ENCODE measurements around the gene ZNF426. TPM values are rescaled to one million over a fixed set of nuclear protein-coding genes. Genes with fewer than 3 reads are reported as not detected.

Gene ZNF426
- total and polyA plus RNA-seq, 5 donors from 2014 or later: 8.9 to 14.8 (median 11.8) TPM

DNA sequence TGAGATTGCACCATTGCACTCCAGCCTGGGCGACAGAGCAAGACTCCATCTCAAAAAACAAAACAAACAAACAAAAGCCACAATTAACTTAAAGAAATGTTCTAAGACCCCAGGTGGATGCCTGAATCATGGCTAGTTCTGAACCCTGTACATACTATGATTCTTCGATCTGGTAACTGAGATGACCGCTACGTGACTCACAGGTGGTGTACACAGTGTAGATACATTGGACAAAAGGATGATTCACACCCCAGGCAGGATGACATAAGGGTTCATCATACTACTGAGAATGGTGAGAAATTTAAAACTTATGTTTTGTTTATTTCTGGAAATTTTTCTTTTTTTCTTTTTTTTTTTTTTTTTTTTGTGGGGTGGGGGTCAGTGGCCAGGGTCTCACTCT is 6.5 kb downstream of the ZNF426 start:
- no peak overlapping the region for H3K4me3 Mint-ChIP-seq
- Histone ChIP-seq H3K4me1 (ENCODE audit: control insufficient read depth, insufficient read depth, low read length, poor library complexity, severe bottlenecking) (no peaks in the 10 kb centered on the region), H3K9me3 (ENCODE audit: control insufficient read depth in 2 of 2, low read length in 2 of 2) (peaks cover 57 to 91% of the 10 kb centered on the region in 2 experiments), H3K27ac (ENCODE audit: insufficient read depth, low read length, poor library complexity, severe bottlenecking) (no peak overlapping the region), H3K4me3 (ENCODE audit: low read depth, low read length) (no peak overlapping the region), H3K36me3 (ENCODE audit: control insufficient read depth, insufficient read depth, low read length) (peaks cover 81% of the 10 kb centered on the region), H3K27me3 (ENCODE audit: control insufficient read depth, insufficient read depth, low read length) (no peaks in the 10 kb centered on the region)
- no peaks in the 10 kb centered on the region for H3K27me3 Mint-ChIP-seq
- no peak for ATAC-seq (ENCODE audit: low read depth in 2 of 2)
- no peak for DNase-seq
- H3K36me3 Mint-ChIP-seq: peaks cover 80% of the 10 kb centered on the region
- H3K9me3 Mint-ChIP-seq: peaks cover 0 to 79% (median 27%) of the 10 kb centered on the region in 7 donors
- H3K27ac Mint-ChIP-seq: no peak overlapping the region
- H3K4me1 Mint-ChIP-seq: peaks cover 0 to 13% (median 0%) of the 10 kb centered on the region in 4 donors

- Histone ChIP-seq H3K4me1 (ENCODE audit: control insufficient read depth, insufficient read depth, low read length, poor library complexity, severe bottlenecking) (no peaks in the 10 kb centered on the region), H3K9me3 (ENCODE audit: control insufficient read depth in 2 of 2, low read length in 2 of 2) (peaks cover 76 to 92% of the 10 kb centered on the region in 2 experiments), H3K27ac (ENCODE audit: insufficient read depth, low read length, poor library complexity, severe bottlenecking) (no peak overlapping the region), H3K4me3 (ENCODE audit: low read depth, low read length) (peak overlapping the region; percentile 5), H3K36me3 (ENCODE audit: control insufficient read depth, insufficient read depth, low read length) (peaks cover 56% of the 10 kb centered on the region), H3K27me3 (ENCODE audit: control insufficient read depth, insufficient read depth, low read length) (no peaks in the 10 kb centered on the region)
- Mint-ChIP-seq H3K4me1 (no peaks in the 10 kb centered on the region), H3K4me3 (no peak overlapping the region), H3K27me3 (no peaks in the 10 kb centered on the region), H3K27ac (no peak overlapping the region), H3K9me3 (peaks cover 0 to 85% (median 38%) of the 10 kb centered on the region in 7 donors), H3K36me3 (peaks cover 70% of the 10 kb centered on the region)
- ATAC-seq (ENCODE audit: low read depth in 2 of 2): no peak
- DNase-seq: peak in 1 of 3 donors; percentile 7
Observed at GRCh38 chr19:9528757-9529336, 9.6 kb downstream of the ZNF426 start.

- peaks cover 36% of the 10 kb centered on the region for H3K36me3 Mint-ChIP-seq
- Histone ChIP-seq H3K4me3 (ENCODE audit: low read depth, low read length) (no peak overlapping the region), H3K27me3 (ENCODE audit: control insufficient read depth, insufficient read depth, low read length) (no peaks in the 10 kb centered on the region), H3K27ac (ENCODE audit: insufficient read depth, low read length, poor library complexity, severe bottlenecking) (no peak overlapping the region), H3K4me1 (ENCODE audit: control insufficient read depth, insufficient read depth, low read length, poor library complexity, severe bottlenecking) (no peaks in the 10 kb centered on the region), H3K36me3 (ENCODE audit: control insufficient read depth, insufficient read depth, low read length) (peaks cover 9% of the 10 kb centered on the region), H3K9me3 (ENCODE audit: control insufficient read depth in 2 of 2, low read length in 2 of 2) (peaks cover 72 to 93% of the 10 kb centered on the region in 2 experiments)
- no peak overlapping the region for H3K4me3 Mint-ChIP-seq
- no peak for ATAC-seq (ENCODE audit: low read depth in 2 of 2)
- peaks cover 0 to 78% (median 32%) of the 10 kb centered on the region in 7 donors for H3K9me3 Mint-ChIP-seq
- no peaks in the 10 kb centered on the region for H3K4me1 Mint-ChIP-seq
- DNase-seq: no peak
- no peaks in the 10 kb centered on the region for H3K27me3 Mint-ChIP-seq
- no peak overlapping the region for H3K27ac Mint-ChIP-seq
Observed at GRCh38 chr19:9523885-9524474, 14.5 kb downstream of the ZNF426 start.

GRCh38 chr19:9507285-9507684 is 31.2 kb downstream of the ZNF426 start:
- Mint-ChIP-seq H3K36me3 (no peaks in the 10 kb centered on the region), H3K27me3 (peaks cover 2% of the 10 kb centered on the region), H3K27ac (no peak overlapping the region), H3K4me3 (no peak overlapping the region), H3K4me1 (no peaks in the 10 kb centered on the region), H3K9me3 (peaks cover 5 to 67% (median 20%) of the 10 kb centered on the region in 7 donors)
- H3K4me1 ChIP-seq (ENCODE audit: control insufficient read depth, insufficient read depth, low read length, poor library complexity, severe bottlenecking): no peaks in the 10 kb centered on the region
- ATAC-seq (ENCODE audit: low read depth in 2 of 2) (no peak), DNase-seq (no peak)
- no peaks in the 10 kb centered on the region for H3K27me3 ChIP-seq (ENCODE audit: control insufficient read depth, insufficient read depth, low read length)
- no peak overlapping the region for H3K4me3 ChIP-seq (ENCODE audit: low read depth, low read length)
- no peaks in the 10 kb centered on the region for H3K36me3 ChIP-seq (ENCODE audit: control insufficient read depth, insufficient read depth, low read length)
- no peak overlapping the region for H3K27ac ChIP-seq (ENCODE audit: insufficient read depth, low read length, poor library complexity, severe bottlenecking)
- peaks cover 22 to 40% of the 10 kb centered on the region in 2 experiments for H3K9me3 ChIP-seq (ENCODE audit: control insufficient read depth in 2 of 2, low read length in 2 of 2)

DNA sequence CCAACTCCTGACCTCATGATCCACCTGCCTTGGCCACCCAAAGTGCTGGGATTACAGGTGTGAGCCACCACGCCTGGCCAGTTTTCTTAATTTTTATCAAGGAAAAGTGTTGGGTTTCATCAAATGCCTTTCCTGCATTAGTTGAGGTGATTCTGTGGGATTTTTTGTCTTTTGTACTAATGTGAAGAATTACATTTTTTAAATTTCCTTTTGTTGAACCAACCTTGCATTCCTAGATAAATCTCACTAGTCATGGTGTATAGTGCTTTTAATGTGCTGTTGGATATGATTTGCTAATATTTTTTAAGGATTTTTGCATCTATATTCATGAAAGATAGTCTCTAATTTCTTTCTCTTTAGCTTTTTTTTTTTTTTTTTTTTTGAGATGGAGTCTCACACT is 37.6 kb downstream of the ZNF426 start:
- no peak for DNase-seq
- Histone ChIP-seq H3K27me3 (ENCODE audit: control insufficient read depth, insufficient read depth, low read length) (no peaks in the 10 kb centered on the region), H3K4me1 (ENCODE audit: control insufficient read depth, insufficient read depth, low read length, poor library complexity, severe bottlenecking) (no peaks in the 10 kb centered on the region), H3K27ac (ENCODE audit: insufficient read depth, low read length, poor library complexity, severe bottlenecking) (no peak overlapping the region), H3K4me3 (ENCODE audit: low read depth, low read length) (no peak overlapping the region), H3K9me3 (ENCODE audit: control insufficient read depth in 2 of 2, low read length in 2 of 2) (peaks cover 20 to 50% of the 10 kb centered on the region in 2 experiments), H3K36me3 (ENCODE audit: control insufficient read depth, insufficient read depth, low read length) (no peaks in the 10 kb centered on the region)
- no peak for ATAC-seq (ENCODE audit: low read depth in 2 of 2)
- Mint-ChIP-seq H3K27ac (no peak overlapping the region), H3K4me1 (peaks cover 0 to 7% (median 0%) of the 10 kb centered on the region in 4 donors), H3K4me3 (no peak overlapping the region), H3K27me3 (peaks cover 4% of the 10 kb centered on the region), H3K9me3 (peaks cover 3 to 64% (median 24%) of the 10 kb centered on the region in 7 donors), H3K36me3 (no peaks in the 10 kb centered on the region)

GRCh38 chr19:9498183-9498902 is 40.1 kb downstream of the ZNF426 start, which contains the start of gene ZNF560:
TSS of gene ZNF560 (minus strand) at chr19:9498616. CDS start at chr19:9475313, 23,303 bp downstream.
- no peaks in the 10 kb centered on the region for H3K4me1 ChIP-seq (ENCODE audit: control insufficient read depth, insufficient read depth, low read length, poor library complexity, severe bottlenecking)
- H3K36me3 ChIP-seq (ENCODE audit: control insufficient read depth, insufficient read depth, low read length): no peaks in the 10 kb centered on the region
- Mint-ChIP-seq H3K27me3 (peaks cover 4% of the 10 kb centered on the region), H3K27ac (no peak within 1 kb of the TSS), H3K4me3 (no peak within 1 kb of the TSS), H3K9me3 (peaks cover 3 to 57% (median 26%) of the 10 kb centered on the region in 7 donors), H3K36me3 (no peaks in the 10 kb centered on the region), H3K4me1 (peaks cover 0 to 7% (median 0%) of the 10 kb centered on the region in 4 donors)
- ATAC-seq (ENCODE audit: low read depth in 2 of 2): no peak
- no peak for DNase-seq
- no peak within 1 kb of the TSS for H3K27ac ChIP-seq (ENCODE audit: insufficient read depth, low read length, poor library complexity, severe bottlenecking)
- no peak within 1 kb of the TSS for H3K4me3 ChIP-seq (ENCODE audit: low read depth, low read length)
- no peaks in the 10 kb centered on the region for H3K27me3 ChIP-seq (ENCODE audit: control insufficient read depth, insufficient read depth, low read length)
- H3K9me3 ChIP-seq (ENCODE audit: control insufficient read depth in 2 of 2, low read length in 2 of 2): peaks cover 17 to 43% of the 10 kb centered on the region in 2 experiments

DNA sequence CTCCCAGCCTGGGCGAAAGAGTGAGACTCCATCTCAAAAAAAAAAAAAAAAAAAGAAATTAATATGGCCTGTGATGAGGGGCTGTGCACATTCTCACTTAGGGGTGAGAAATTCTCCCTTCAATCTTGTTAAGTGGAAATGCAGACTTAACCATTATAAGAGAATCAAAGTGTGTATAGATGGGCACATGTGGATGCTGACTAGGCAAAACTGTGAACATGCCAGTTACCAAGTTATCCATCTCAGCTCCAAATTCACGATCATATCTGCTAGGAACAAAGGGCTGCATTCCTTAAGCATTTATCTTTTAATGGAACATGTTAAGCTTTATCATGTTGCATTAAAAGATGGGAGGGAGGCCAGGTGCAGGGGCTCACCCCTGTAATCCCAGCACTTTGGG is 44.3 kb downstream of the ZNF426 start:
- Mint-ChIP-seq H3K4me1 (peaks cover 0 to 7% (median 0%) of the 10 kb centered on the region in 4 donors), H3K4me3 (no peak overlapping the region), H3K36me3 (no peaks in the 10 kb centered on the region), H3K27ac (no peak overlapping the region), H3K9me3 (peaks cover 0 to 48% (median 15%) of the 10 kb centered on the region in 7 donors), H3K27me3 (no peaks in the 10 kb centered on the region)
- ATAC-seq (ENCODE audit: low read depth in 2 of 2) (no peak), DNase-seq (no peak)
- H3K36me3 ChIP-seq (ENCODE audit: control insufficient read depth, insufficient read depth, low read length): no peaks in the 10 kb centered on the region
- no peaks in the 10 kb centered on the region for H3K27me3 ChIP-seq (ENCODE audit: control insufficient read depth, insufficient read depth, low read length)
- peaks cover 10 to 34% of the 10 kb centered on the region in 2 experiments for H3K9me3 ChIP-seq (ENCODE audit: control insufficient read depth in 2 of 2, low read length in 2 of 2)
- no peaks in the 10 kb centered on the region for H3K4me1 ChIP-seq (ENCODE audit: control insufficient read depth, insufficient read depth, low read length, poor library complexity, severe bottlenecking)
- H3K4me3 ChIP-seq (ENCODE audit: low read depth, low read length): no peak overlapping the region
- H3K27ac ChIP-seq (ENCODE audit: insufficient read depth, low read length, poor library complexity, severe bottlenecking): no peak overlapping the region
